ENCODE measurements around the gene PTPRR.
"Not testable (repeated sequence)": the region's sequence is repeated elsewhere in the genome, so short reads cannot be mapped to it uniquely, and the experiment has no call there.

PTPRR gene

GRCh38 chr12:70837026-70837425 lies 83.5 kb downstream of the PTPRR start:
- no peak for DNase-seq

- DNase-seq, result no peak
Observed at GRCh38 chr12:70835948-70836347, 84.6 kb downstream of the PTPRR start.

- no peak for DNase-seq
Observed at GRCh38 chr12:70831543-70831942, 89.0 kb downstream of the PTPRR start.

- no peak for DNase-seq
Observed at GRCh38 chr12:70830221-70831061, 90.1 kb downstream of the PTPRR start.

- DNase-seq, result no peak
Observed at GRCh38 chr12:70829070-70829469, 91.5 kb downstream of the PTPRR start.

- DNase-seq, result no peak
Observed at GRCh38 chr12:70828351-70828750, 92.2 kb downstream of the PTPRR start.

- DNase-seq, result no peak
Observed at GRCh38 chr12:70826156-70826555, 94.4 kb downstream of the PTPRR start.

- no peak for DNase-seq
Observed at GRCh38 chr12:70824511-70824910, 96.0 kb downstream of the PTPRR start.

- DNase-seq, result no peak
Observed at GRCh38 chr12:70823182-70823976, 97.2 kb downstream of the PTPRR start.

GRCh38 chr12:70822412-70822811 lies 98.1 kb downstream of the PTPRR start:
- DNase-seq, result no peak

- no peak for DNase-seq
Observed at GRCh38 chr12:70815971-70816391, 104.6 kb downstream of the PTPRR start.

- no peak for DNase-seq
Observed at GRCh38 chr12:70815056-70815455, 105.5 kb downstream of the PTPRR start.

- no peak for DNase-seq
Observed at GRCh38 chr12:70813559-70813958, 107.0 kb downstream of the PTPRR start.

- DNase-seq, result no peak
Observed at GRCh38 chr12:70812136-70812535, 108.4 kb downstream of the PTPRR start.

- no peak for DNase-seq
Observed at GRCh38 chr12:70809887-70810286, 110.7 kb downstream of the PTPRR start.

GRCh38 chr12:70807993-70808392 lies 112.5 kb downstream of the PTPRR start:
- DNase-seq, result not testable (repeated sequence)

GRCh38 chr12:70806827-70807226 lies 113.7 kb downstream of the PTPRR start:
- no peak for DNase-seq

GRCh38 chr12:70806043-70806442 lies 114.5 kb downstream of the PTPRR start:
- DNase-seq, result no peak

GRCh38 chr12:70798016-70798783 lies 122.3 kb downstream of the PTPRR start:
- DNase-seq, result no peak

- DNase-seq, result no peak
Observed at GRCh38 chr12:70796989-70797388, 123.5 kb downstream of the PTPRR start.

GRCh38 chr12:70795608-70796007 lies 124.9 kb downstream of the PTPRR start:
- DNase-seq, result no peak

- DNase-seq, result no peak
Observed at GRCh38 chr12:70794131-70794530, 126.4 kb downstream of the PTPRR start.

GRCh38 chr12:70788774-70789173 lies 131.8 kb downstream of the PTPRR start:
- DNase-seq, result no peak
